ENCODE results near the gene CEP112. TPM values are rescaled to one million over a fixed set of nuclear protein-coding genes. Genes with fewer than 3 reads are reported as not detected.
A peak's percentile ranks its signal among the peaks of the same experiment; 100 is the strongest.

The CEP112 gene
- total RNA-seq, 4 donors from 2014 or later: 1.1 to 12.9 (median 9.1) TPM

DNA sequence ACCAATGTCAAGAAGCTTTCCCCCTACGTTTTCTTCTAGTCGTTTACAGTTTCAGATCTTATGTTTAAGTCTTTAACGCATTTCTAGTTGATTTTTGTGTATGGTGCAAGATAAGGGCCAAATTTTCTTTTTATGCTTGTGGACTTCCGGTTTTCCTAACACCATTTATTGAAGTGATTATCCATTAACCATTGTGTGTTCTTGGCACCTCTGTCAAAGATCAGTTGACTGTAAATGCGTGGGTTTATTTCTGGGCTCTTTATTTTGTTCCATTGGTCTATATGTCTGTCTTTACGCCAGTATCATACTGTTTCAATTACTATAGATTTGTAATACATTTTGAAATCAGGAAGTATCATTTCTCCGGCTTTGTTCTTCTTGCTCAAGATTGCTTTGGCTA is 49.5 kb downstream of the CEP112 start:
- Histone ChIP-seq H3K4me3 (peak overlapping the region in 1 of 4 donors; percentile 2), H3K27me3 (no peaks in the 10 kb centered on the region), H3K27ac (peak overlapping the region; percentile 73 to 78 (median 74)), H3K4me1 (peaks cover 0 to 25% (median 10%) of the 10 kb centered on the region in 4 donors), H3K9me3 (peaks cover 0 to 3% of the 10 kb centered on the region in 2 donors), H3K36me3 (no peaks in the 10 kb centered on the region)
- 52 to 58% methylated on average over 7 of the region's 7 CpGs for WGBS, 2 donors (ENCODE audit: low coverage in 1 of 2)
- TF ChIP-seq CTCF (IDR thresholded peaks at IDR 0.05) (no peak), POLR2AphosphoS5 (IDR thresholded peaks at IDR 0.05) (no peak), EP300 (IDR thresholded peaks at IDR 0.05; ENCODE audit: low read depth) (no peak), POLR2A (IDR thresholded peaks at IDR 0.05) (no peak)
- intact Hi-C loops (cut with DNase I; ENCODE audit: low total_unique reads): no loop called here
- DNase-seq: no peak
- in situ Hi-C loops (cut with MboI; ENCODE audit: low pct_ligation_motif_present in 1 of 4, low pct_unique_long_range_greater_than_20kb in 1 of 4, low sequenced_read_pairs in 3 of 4): no loop called here

DNA sequence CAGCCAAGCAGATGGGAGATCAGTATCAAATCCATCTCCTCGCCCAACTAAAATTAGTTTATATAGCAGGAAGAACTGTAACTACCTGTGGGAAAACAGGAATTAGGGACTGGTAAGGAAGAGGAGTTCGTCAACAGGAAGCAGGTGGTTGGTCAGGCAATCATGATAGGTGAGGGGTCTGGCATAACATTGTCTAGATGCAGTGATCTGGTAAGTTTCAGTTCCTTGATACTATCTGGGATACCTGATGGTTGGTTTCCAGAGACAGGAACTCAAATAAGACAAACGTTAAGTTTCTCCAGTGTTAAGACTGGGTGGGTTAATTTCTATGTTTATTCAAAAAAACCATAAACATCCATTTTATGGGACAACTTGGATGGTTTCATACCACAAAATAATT is 53.8 kb downstream of the CEP112 start:
- H3K36me3 ChIP-seq: no peaks in the 10 kb centered on the region
- peaks cover 0 to 14% (median 2%) of the 10 kb centered on the region in 4 donors for H3K4me1 ChIP-seq
- no peaks in the 10 kb centered on the region for H3K27me3 ChIP-seq
- no peak for TF ChIP-seq CTCF (IDR thresholded peaks at IDR 0.05)
- TF ChIP-seq POLR2AphosphoS5 (IDR thresholded peaks at IDR 0.05): no peak
- no peak for TF ChIP-seq POLR2A (IDR thresholded peaks at IDR 0.05)
- no peak for TF ChIP-seq EP300 (IDR thresholded peaks at IDR 0.05; ENCODE audit: low read depth)
- H3K27ac ChIP-seq: no peak overlapping the region
- no peak for DNase-seq
- no peak overlapping the region for H3K4me3 ChIP-seq
- H3K9me3 ChIP-seq: peaks cover 0 to 5% of the 10 kb centered on the region in 2 donors
- in situ Hi-C loops (cut with MboI; ENCODE audit: low pct_ligation_motif_present in 1 of 4, low pct_unique_long_range_greater_than_20kb in 1 of 4, low sequenced_read_pairs in 3 of 4) (no loop called here), intact Hi-C loops (cut with DNase I; ENCODE audit: low total_unique reads) (no loop called here)
- 78% methylated on average over 3 of the region's 3 CpGs; no CpG with 5 or more reads in 1 of the 2 donors for WGBS, 2 donors (ENCODE audit: low coverage in 1 of 2)

DNA sequence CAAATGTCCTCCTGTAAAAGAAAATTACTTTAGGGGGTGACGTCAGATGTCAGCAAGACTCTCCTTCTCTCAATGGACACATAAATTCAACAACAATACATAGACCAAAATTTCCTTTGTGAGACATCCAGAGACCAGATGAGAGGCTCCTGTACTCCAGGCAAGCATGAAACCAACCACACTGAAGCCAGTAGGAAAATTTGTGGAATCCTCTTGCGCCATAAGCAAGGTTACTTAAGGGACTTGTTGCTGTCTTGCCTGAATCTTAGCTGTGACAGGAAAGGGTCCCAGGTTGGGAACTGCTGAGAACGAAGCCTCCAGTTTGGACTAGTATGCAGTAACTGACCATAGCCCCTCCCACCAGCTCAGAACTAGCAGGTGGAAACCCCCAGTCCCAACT is 56.0 kb downstream of the CEP112 start:
- in situ Hi-C loops (cut with MboI; ENCODE audit: low pct_ligation_motif_present in 1 of 4, low pct_unique_long_range_greater_than_20kb in 1 of 4, low sequenced_read_pairs in 3 of 4): no loop called here
- Histone ChIP-seq H3K4me3 (no peak overlapping the region), H3K27ac (no peak overlapping the region), H3K27me3 (no peaks in the 10 kb centered on the region), H3K4me1 (no peaks in the 10 kb centered on the region), H3K36me3 (no peaks in the 10 kb centered on the region), H3K9me3 (peaks cover 0 to 5% of the 10 kb centered on the region in 2 donors)
- 90 to 94% methylated on average over 2 to 3 of the region's 3 CpGs for WGBS, 2 donors (ENCODE audit: low coverage in 1 of 2)
- DNase-seq: no peak
- intact Hi-C loops (cut with DNase I; ENCODE audit: low total_unique reads): no loop called here
- TF ChIP-seq POLR2AphosphoS5 (IDR thresholded peaks at IDR 0.05): no peak
- no peak for TF ChIP-seq CTCF (IDR thresholded peaks at IDR 0.05)
- no peak for TF ChIP-seq POLR2A (IDR thresholded peaks at IDR 0.05)
- no peak for TF ChIP-seq EP300 (IDR thresholded peaks at IDR 0.05; ENCODE audit: low read depth)

DNA sequence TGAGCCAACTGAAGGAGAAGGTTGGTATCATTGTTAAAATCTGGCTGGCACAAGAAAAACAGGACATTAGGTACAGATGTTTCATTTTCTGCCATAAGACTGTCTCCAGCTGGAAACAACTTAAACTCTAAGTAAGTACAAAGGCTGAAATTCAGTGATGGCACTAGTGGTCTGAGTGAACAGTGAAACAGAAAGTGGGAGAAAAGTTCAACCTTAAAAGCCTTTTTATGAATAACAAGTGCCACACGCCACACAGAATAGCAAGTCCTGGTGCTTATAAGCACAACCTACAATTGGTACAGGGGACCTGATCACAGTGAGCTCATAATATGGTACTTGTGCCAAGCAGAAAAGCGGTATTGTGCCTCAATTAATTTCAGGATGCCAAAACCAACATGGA is 56.7 kb downstream of the CEP112 start:
- in situ Hi-C loops (cut with MboI; ENCODE audit: low pct_ligation_motif_present in 1 of 4, low pct_unique_long_range_greater_than_20kb in 1 of 4, low sequenced_read_pairs in 3 of 4) (no loop called here), intact Hi-C loops (cut with DNase I; ENCODE audit: low total_unique reads) (no loop called here)
- peaks cover 0 to 5% of the 10 kb centered on the region in 2 donors for H3K9me3 ChIP-seq
- H3K27ac ChIP-seq: no peak overlapping the region
- no peaks in the 10 kb centered on the region for H3K27me3 ChIP-seq
- TF ChIP-seq CTCF (IDR thresholded peaks at IDR 0.05) (no peak), EP300 (IDR thresholded peaks at IDR 0.05; ENCODE audit: low read depth) (no peak)
- WGBS, 2 donors (ENCODE audit: low coverage in 1 of 2): 76 to 80% methylated on average over 2 of the region's 2 CpGs
- H3K4me3 ChIP-seq: no peak overlapping the region
- no peaks in the 10 kb centered on the region for H3K36me3 ChIP-seq
- H3K4me1 ChIP-seq: no peaks in the 10 kb centered on the region
- DNase-seq: no peak
